ENCODE data around the gene ARSA. TPM values are rescaled to one million over a fixed set of nuclear protein-coding genes. Genes with fewer than 3 reads are reported as not detected.
A peak's percentile ranks its signal among the peaks of the same experiment; 100 is the strongest.

Gene ARSA
- total RNA-seq, 4 donors from 2014 or later, result 8.8 to 17.8 (median 10.2) TPM

- Histone ChIP-seq H3K4me1 (peaks cover 0 to 4% of the 10 kb centered on the region in 2 donors), H3K9me3 (no peaks in the 10 kb centered on the region), H3K36me3 (no peaks in the 10 kb centered on the region), H3K4me3 (peak within 1 kb of the TSS; percentile 52 to 55 (median 54)), H3K27me3 (peaks cover 21 to 49% (median 29%) of the 10 kb centered on the region in 3 donors), H3K27ac (peak within 1 kb of the TSS; percentile 40 to 81 (median 76))
- TF ChIP-seq POLR2A (IDR thresholded peaks at IDR 0.05) (peak; percentile 31 to 65), CTCF (IDR thresholded peaks at IDR 0.05 in 4 of 5, conservative IDR thresholded peaks at IDR 0.05 in 1 of 5) (no peak)
- DNase-seq (peak; percentile 19 to 21), ATAC-seq (peak; percentile 64)
- intact Hi-C loops (cut with DNase I; ENCODE audit: low total_unique reads) (no loop called here), in situ Hi-C loops (cut with MboI; ENCODE audit: low sequenced_read_pairs in 4 of 4) (no loop called here)
Observed at GRCh38 chr22:50672471-50673230, 44.7 kb upstream of the ARSA start, which contains the start of gene SHANK3. Gene SHANK3 (plus strand): TSS chr22:50672823.

- H3K27ac ChIP-seq, result peak overlapping the region; percentile 40 to 81 (median 76)
- no peaks in the 10 kb centered on the region for H3K9me3 ChIP-seq
- DNase-seq (no peak), ATAC-seq (peak in 1 of 2 donors; percentile 18)
- peak overlapping the region in 1 of 4 donors; percentile 54 for H3K4me3 ChIP-seq
- intact Hi-C loops (cut with DNase I; ENCODE audit: low total_unique reads), result no loop called here
- TF ChIP-seq POLR2A (IDR thresholded peaks at IDR 0.05) (no peak), CTCF (IDR thresholded peaks at IDR 0.05 in 4 of 5, conservative IDR thresholded peaks at IDR 0.05 in 1 of 5) (no peak)
- H3K4me1 ChIP-seq, result peaks cover 0 to 4% of the 10 kb centered on the region in 2 donors
- in situ Hi-C loops (cut with MboI; ENCODE audit: low sequenced_read_pairs in 4 of 4), result no loop called here
- H3K27me3 ChIP-seq, result peaks cover 21 to 49% (median 29%) of the 10 kb centered on the region in 3 donors
- H3K36me3 ChIP-seq, result no peaks in the 10 kb centered on the region
Observed at GRCh38 chr22:50672041-50672440, 44.1 kb upstream of the ARSA start.

GRCh38 chr22:50671641-50672040 is 43.7 kb upstream of the ARSA start:
- peaks cover 21 to 48% (median 29%) of the 10 kb centered on the region in 3 donors for H3K27me3 ChIP-seq
- DNase-seq (no peak), ATAC-seq (peak in 1 of 2 donors; percentile 19)
- no peaks in the 10 kb centered on the region for H3K36me3 ChIP-seq
- in situ Hi-C loops (cut with MboI; ENCODE audit: low sequenced_read_pairs in 4 of 4), result no loop called here
- TF ChIP-seq CTCF (IDR thresholded peaks at IDR 0.05 in 4 of 5, conservative IDR thresholded peaks at IDR 0.05 in 1 of 5), result no peak
- TF ChIP-seq POLR2A (IDR thresholded peaks at IDR 0.05), result no peak
- peaks cover 0 to 4% of the 10 kb centered on the region in 2 donors for H3K4me1 ChIP-seq
- H3K4me3 ChIP-seq, result peak overlapping the region in 1 of 4 donors; percentile 54
- peak overlapping the region; percentile 40 to 81 (median 76) for H3K27ac ChIP-seq
- no peaks in the 10 kb centered on the region for H3K9me3 ChIP-seq
- intact Hi-C loops (cut with DNase I; ENCODE audit: low total_unique reads), result loop anchor here (1.0 kb wide), 1 partner anchor 15 kb away; no protein-coding TSS in a partner anchor

- H3K9me3 ChIP-seq, result no peaks in the 10 kb centered on the region
- peaks cover 21 to 41% (median 25%) of the 10 kb centered on the region in 3 donors for H3K27me3 ChIP-seq
- TF ChIP-seq POLR2A (IDR thresholded peaks at IDR 0.05) (no peak), CTCF (IDR thresholded peaks at IDR 0.05 in 4 of 5, conservative IDR thresholded peaks at IDR 0.05 in 1 of 5) (no peak)
- intact Hi-C loops (cut with DNase I; ENCODE audit: low total_unique reads), result loop anchor here (1.0 kb wide), 1 partner anchor 15 kb away; no protein-coding TSS in a partner anchor
- ATAC-seq, result no peak
- no peak overlapping the region for H3K4me3 ChIP-seq
- in situ Hi-C loops (cut with MboI; ENCODE audit: low sequenced_read_pairs in 4 of 4), result no loop called here
- peaks cover 0 to 4% of the 10 kb centered on the region in 2 donors for H3K4me1 ChIP-seq
- DNase-seq, result no peak
- no peaks in the 10 kb centered on the region for H3K36me3 ChIP-seq
- peak overlapping the region; percentile 33 to 81 (median 76) for H3K27ac ChIP-seq
Observed at GRCh38 chr22:50670914-50671538, 43.1 kb upstream of the ARSA start.
